ENCODE results near the gene WDR36. TPM values are rescaled to one million over a fixed set of nuclear protein-coding genes. Genes with fewer than 3 reads are reported as not detected.

WDR36 gene
- total and polyA plus RNA-seq, 2 of the 13 experiments (the other 11 are each of a cell fraction or from before 2014, with no cell fraction given) = 18.2 to 40.6 TPM

GRCh38 chr5:111111956-111112355 lies 19.8 kb downstream of the WDR36 start:
- no peaks in the 10 kb centered on the region for H3K27me3 ChIP-seq (ENCODE audit: control insufficient read depth in 1 of 2, insufficient read depth in 2 of 2, low read length in 2 of 2)
- POLR2A ChIA-PET = no interaction called here
- intact Hi-C loops (cut with micrococcal nuclease; ENCODE audit: unreplicated experiment) = no loop called here
- ATAC-seq = no peak
- no peak overlapping the region for H2AFZ ChIP-seq (ENCODE audit: low read length)
- H3K4me2 ChIP-seq (ENCODE audit: low read depth, low read length) = no peak overlapping the region
- TF ChIP-seq STAT5B (CRISPR knock-in tag; IDR thresholded peaks at IDR 0.05) (no peak), POGZ (CRISPR knock-in tag; IDR thresholded peaks at IDR 0.05) (no peak), SRSF4 (IDR thresholded peaks at IDR 0.05; ENCODE audit: low read depth, low read length, poor library complexity, severe bottlenecking) (no peak), MAFF (IDR thresholded peaks at IDR 0.05; ENCODE audit: low read depth, low read length) (peak; percentile 97), MAFK (conservative IDR thresholded peaks at IDR 0.05 in 1 of 2, IDR thresholded peaks at IDR 0.05 in 1 of 2; ENCODE audit: low read length in 2 of 2) (peak; percentile 94 to 96), RFXANK (CRISPR knock-in tag; IDR thresholded peaks at IDR 0.05) (no peak), HOXA5 (CRISPR knock-in tag; IDR thresholded peaks at IDR 0.05) (no peak), ZNF552 (CRISPR knock-in tag; IDR thresholded peaks at IDR 0.05; ENCODE audit: borderline replicate concordance) (no peak), ZNF557 (CRISPR knock-in tag; IDR thresholded peaks at IDR 0.05) (no peak)
- no peaks in the 10 kb centered on the region for H3K9me3 ChIP-seq (ENCODE audit: low read length)
- peaks cover 5 to 51% of the 10 kb centered on the region in 2 experiments for H3K36me3 ChIP-seq (replicated peaks in 1 of 2; ENCODE audit: control insufficient read depth in 1 of 2, insufficient read depth in 2 of 2, low read length in 2 of 2)
- H3K4me1 ChIP-seq (ENCODE audit: insufficient read depth, low read length) = no peaks in the 10 kb centered on the region
- 94% methylated on average over 3 of the region's 3 CpGs for WGBS (ENCODE audit: low lambda C conversion rate)
- DNase-seq (ENCODE audit: low spot score) = no peak
- H3K9ac ChIP-seq (ENCODE audit: insufficient read depth, low read depth, low read length) = no peak overlapping the region
- FAIRE-seq = no peak
- H4K20me1 ChIP-seq (ENCODE audit: insufficient read depth, low read length) = no peaks in the 10 kb centered on the region
- no peak overlapping the region for H3K27ac ChIP-seq (ENCODE audit: extremely low read length, insufficient read depth, low read length)
- H3K4me3 ChIP-seq (replicated peaks in 1 of 3; ENCODE audit: insufficient read depth in 1 of 3, low read depth in 2 of 3, low read length in 3 of 3) = no peak overlapping the region
- in situ Hi-C loops (cut with HindIII; ENCODE audit: extremely low pct_ligation_motif_present, low pct_unique_long_range_greater_than_20kb) = no loop called here
- CTCF ChIA-PET (ENCODE audit: low intra/inter-chr PET ratio, low total read pairs) = no interaction called here
- H3K79me2 ChIP-seq (ENCODE audit: insufficient read depth, low read length) = no peaks in the 10 kb centered on the region
- no TSS peak for BruUV-seq (replicated peaks)

GRCh38 chr5:111113678-111114077 lies 21.5 kb downstream of the WDR36 start:
- CTCF ChIA-PET (ENCODE audit: low intra/inter-chr PET ratio, low total read pairs) = no interaction called here
- WGBS (ENCODE audit: low lambda C conversion rate) = 96% methylated on average over 3 of the region's 3 CpGs
- no peak for ATAC-seq
- no peak for TF ChIP-seq ZNF597 (CRISPR knock-in tag; IDR thresholded peaks at IDR 0.05)
- TF ChIP-seq AKNA (CRISPR knock-in tag; IDR thresholded peaks at IDR 0.05; ENCODE audit: borderline replicate concordance) = no peak
- TF ChIP-seq ZNF878 (CRISPR knock-in tag; IDR thresholded peaks at IDR 0.05) = no peak
- no peak for TF ChIP-seq MTF1 (CRISPR knock-in tag; IDR thresholded peaks at IDR 0.05)
- no peak for TF ChIP-seq PAF1 (CRISPR knock-in tag; IDR thresholded peaks at IDR 0.05)
- TF ChIP-seq ZNF761 (CRISPR knock-in tag; conservative IDR thresholded peaks at IDR 0.05) = no peak

More at GRCh38 chr5:111113678-111114077, 21.5 kb downstream of the WDR36 start:
- Histone ChIP-seq H3K4me2 (ENCODE audit: low read depth, low read length) (no peak overlapping the region), H2AFZ (ENCODE audit: low read length) (no peak overlapping the region), H3K27me3 (ENCODE audit: control insufficient read depth in 1 of 2, insufficient read depth in 2 of 2, low read length in 2 of 2) (no peaks in the 10 kb centered on the region), H4K20me1 (ENCODE audit: insufficient read depth, low read length) (no peaks in the 10 kb centered on the region), H3K27ac (ENCODE audit: extremely low read length, insufficient read depth, low read length) (no peak overlapping the region), H3K9ac (ENCODE audit: insufficient read depth, low read depth, low read length) (no peak overlapping the region), H3K4me3 (replicated peaks in 1 of 3; ENCODE audit: insufficient read depth in 1 of 3, low read depth in 2 of 3, low read length in 3 of 3) (no peak overlapping the region), H3K79me2 (ENCODE audit: insufficient read depth, low read length) (no peaks in the 10 kb centered on the region), H3K9me3 (ENCODE audit: low read length) (no peaks in the 10 kb centered on the region), H3K36me3 (replicated peaks in 1 of 2; ENCODE audit: control insufficient read depth in 1 of 2, insufficient read depth in 2 of 2, low read length in 2 of 2) (peaks cover 6 to 41% of the 10 kb centered on the region in 2 experiments; a peak in 4 of 5 replicates), H3K4me1 (ENCODE audit: insufficient read depth, low read length) (no peaks in the 10 kb centered on the region)
- POLR2A ChIA-PET = no interaction called here
- intact Hi-C loops (cut with micrococcal nuclease; ENCODE audit: unreplicated experiment) = no loop called here
- FAIRE-seq = no peak
- BruUV-seq (replicated peaks) = no TSS peak
- DNase-seq (ENCODE audit: low spot score) = no peak
- in situ Hi-C loops (cut with HindIII; ENCODE audit: extremely low pct_ligation_motif_present, low pct_unique_long_range_greater_than_20kb) = no loop called here
